Measurements from ENCODE around the gene NT5C2.
"Not testable (repeated sequence)": the region's sequence is repeated elsewhere in the genome, so short reads cannot be mapped to it uniquely, and the experiment has no call there.

The NT5C2 gene

DNA sequence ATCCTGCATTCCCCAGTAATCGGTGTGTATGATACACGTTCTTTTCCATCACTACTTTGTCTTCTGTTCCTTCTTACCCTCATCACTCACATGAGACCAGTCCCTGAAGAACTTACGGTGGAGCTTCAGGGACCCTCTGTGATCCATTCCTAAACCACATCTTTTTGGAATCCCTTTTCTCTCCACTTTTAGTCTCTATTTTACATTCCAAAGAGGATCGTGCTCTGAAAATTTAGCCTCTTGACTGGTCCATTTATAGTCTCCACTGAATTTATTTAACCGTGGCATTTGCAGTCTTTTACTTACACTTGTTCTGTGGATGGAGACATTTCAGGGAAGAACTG, 109.1 kb downstream of the NT5C2 start:
- DNase-seq (ENCODE audit: low spot score) = no peak

DNA sequence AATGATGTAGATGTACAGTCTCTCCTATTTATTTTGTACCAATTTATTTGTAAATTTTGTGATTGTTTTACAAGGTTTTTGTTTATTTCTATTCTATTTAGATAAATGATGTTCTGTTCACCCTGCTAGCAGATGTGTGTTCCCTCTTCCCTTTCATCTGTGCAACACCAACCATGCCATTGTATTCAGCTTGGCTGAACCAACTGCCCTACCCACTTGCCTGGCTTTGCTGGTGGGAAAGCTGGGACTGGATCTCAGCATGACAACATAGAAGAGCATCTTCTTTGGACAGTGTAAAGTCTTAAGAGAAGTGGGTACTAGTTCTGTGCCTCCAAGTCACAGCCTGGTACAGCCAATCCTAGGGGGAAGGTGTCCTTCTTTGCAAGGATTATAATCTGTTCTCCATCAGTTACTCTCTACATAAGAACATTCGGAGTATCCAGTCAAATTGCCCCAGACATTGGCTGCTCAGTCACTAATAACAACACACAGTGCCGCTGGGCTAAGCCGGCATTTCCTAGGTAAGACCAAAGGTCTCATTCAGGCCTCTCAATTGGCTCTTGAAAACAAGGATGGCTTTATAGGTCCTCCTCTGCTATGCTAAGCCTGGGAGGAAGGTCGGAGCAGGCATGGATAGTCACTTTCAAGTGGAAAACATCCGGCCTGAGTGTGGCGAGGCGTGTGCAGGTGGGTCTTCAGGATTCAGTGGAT, 109.7 kb downstream of the NT5C2 start:
- DNase-seq (ENCODE audit: low spot score) = no peak

DNA sequence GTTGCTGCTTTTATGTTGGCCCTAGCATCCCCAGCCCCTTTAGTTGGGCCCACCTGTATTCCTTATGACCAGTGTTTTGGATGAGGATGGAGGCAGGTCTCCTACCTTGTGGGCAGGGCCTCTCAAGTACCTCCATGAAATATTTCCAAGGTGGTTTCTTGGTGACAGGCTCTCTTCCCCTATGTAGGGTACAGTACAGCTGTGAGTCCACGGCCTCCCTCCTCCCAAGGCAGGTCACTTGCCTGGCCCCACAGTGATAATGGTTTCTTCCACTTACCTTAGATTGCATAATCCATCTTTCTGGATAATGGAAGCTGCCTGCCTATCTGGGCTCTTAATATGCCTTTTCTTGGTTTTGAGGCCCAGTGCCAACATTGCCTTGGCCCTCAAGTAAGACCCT, 110.4 kb downstream of the NT5C2 start:
- no peak for DNase-seq (ENCODE audit: low spot score)

DNA sequence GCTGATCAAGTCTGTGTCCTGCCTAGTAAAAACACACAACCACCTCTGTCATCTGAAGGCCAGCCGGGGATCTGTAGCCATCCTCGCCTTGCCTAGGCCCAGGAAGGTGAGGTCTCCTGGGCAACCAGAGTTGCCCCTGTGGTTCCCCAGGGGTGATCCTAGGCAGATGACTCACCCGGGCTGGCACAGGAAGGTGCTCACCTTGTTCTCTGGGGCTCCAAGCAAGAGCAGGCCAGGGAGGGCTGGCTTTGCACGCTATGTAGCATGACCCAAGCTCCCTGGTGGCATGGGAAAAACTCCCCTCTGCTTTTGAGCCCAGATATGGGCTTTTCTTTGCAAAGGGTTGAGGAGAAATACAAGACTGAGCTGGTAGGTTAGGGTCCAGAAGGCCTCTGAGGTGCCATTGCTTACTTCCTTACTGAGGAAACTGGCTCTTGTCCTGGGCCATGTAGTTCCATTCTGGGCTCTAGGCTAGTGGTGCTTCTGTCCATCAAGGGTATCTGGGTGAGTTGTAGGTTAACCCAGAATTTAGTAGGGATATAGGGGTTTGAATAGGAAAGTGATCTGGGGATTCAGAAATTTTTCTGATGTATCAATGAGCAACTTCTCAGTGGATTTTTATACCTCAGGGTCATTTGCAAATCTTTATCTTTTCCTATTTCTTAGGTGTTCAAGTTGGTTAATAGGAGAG, 112.0 kb downstream of the NT5C2 start:
- DNase-seq (ENCODE audit: low spot score) = no peak

DNA sequence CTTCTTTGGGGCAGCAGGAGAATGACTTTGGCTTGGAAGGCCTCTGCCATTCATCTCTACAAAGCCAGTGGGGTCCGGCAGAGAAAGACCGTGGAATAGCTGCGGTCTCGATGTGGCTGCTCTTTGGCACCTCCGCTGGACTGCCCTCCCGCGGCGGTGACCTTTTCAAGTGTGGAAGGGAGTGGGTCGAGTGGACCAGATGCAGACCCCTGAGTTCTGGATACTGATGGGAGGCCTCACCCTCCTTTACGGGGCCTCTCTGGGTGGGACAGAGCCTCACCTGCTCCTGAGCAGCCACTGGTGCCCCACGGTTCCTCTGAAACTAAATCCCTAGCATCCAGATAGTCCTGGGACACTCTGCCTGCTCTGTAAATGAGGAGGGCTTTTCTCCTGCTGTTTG, 113.1 kb downstream of the NT5C2 start:
- no peak for DNase-seq (ENCODE audit: low spot score)

DNA sequence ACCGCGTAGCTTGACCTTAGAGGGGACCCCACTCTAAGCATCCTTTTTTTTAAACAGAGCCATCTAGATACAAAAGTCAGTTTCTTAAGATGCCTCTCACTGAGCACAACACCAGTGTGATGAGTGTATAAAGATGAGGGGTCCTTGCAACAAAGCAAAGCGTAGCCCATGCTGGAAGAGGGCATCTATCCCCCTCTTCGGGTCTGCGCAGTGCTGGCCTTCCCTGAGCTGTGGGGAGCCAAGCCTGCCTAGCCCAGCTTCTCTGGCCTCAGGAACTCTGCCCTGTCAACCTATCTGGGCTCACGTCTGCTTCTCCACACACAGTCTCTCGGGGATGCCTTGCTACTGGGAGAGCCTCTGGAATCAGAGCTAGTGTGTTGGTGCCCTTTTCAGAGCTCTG, 114.0 kb downstream of the NT5C2 start:
- DNase-seq (ENCODE audit: low spot score) = no peak

DNA sequence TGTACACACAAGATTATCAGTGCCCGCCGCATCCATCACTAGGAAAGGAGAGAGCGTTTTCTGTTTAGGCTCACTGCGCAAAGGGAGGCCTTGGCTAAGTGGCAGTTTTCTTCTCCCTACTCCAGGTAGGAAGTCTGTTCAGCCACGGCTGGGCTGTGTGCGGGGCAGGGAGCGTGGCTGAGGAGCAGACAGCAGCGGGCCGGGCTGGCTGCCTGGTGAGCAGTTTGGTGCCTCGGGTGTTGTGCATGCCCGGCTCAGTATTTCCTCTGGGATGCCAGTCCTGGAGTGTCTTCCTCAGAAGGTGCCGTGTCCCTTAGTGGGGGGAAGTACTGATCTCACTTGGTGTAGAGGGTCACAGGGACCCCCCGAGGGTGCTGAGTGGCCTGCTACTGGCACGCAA, 114.4 kb downstream of the NT5C2 start:
- DNase-seq (ENCODE audit: low spot score) = no peak

DNA sequence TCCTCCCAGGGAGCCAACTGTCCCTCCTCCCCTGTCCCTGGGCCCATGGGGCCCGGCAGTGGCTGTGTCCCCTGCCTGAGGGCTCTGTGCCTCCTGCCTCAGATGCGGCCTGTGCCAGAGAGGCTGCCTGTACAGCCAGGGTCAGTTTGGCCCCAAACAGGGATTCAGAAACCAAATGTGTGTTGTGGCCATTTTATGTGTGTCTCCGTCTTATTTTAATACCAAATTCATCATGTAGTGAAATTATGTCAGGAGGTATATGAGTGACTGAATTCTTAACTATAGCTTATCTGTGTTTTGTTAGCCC, 114.8 kb downstream of the NT5C2 start:
- no peak for DNase-seq (ENCODE audit: low spot score)

DNA sequence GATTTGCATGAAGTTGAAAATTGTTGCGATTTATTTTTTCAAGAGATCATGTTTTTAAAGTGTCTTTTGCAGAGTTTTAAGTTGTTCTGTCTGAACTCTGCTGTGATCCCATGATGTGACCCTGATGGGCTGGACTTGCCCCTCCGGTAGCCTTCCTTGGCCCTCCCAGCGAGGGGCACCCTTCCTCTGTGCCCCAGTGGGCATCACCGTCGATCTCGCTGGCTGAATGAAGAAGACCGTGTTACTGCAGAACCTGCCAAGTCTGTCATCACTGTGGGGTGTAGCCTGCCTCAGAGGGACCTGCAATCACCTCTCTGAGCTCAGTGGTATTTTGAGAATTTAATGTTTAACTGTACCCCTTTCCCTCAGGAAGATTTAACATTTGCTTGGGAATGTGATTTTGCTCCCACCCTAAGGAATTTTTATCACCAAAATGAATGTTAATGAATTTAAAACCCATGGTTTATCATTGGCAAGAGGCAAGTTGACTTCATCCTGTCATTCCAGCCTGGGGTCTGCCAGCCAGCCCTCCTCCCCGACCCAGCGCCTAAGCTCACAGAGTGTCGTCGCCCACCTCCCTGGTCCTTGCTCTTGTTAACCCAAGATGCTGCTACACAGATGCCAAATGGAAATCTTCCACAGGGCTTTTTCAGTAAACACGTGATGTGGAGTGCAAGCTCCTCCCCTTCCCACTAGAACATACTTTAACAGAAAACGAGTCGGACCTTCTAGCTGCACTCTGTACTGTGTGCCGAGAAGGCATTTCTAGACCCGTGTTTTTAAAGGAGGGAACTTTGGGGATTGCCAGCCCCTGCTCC, 115.4 kb downstream of the NT5C2 start:
- no peak for DNase-seq (ENCODE audit: low spot score)

DNA sequence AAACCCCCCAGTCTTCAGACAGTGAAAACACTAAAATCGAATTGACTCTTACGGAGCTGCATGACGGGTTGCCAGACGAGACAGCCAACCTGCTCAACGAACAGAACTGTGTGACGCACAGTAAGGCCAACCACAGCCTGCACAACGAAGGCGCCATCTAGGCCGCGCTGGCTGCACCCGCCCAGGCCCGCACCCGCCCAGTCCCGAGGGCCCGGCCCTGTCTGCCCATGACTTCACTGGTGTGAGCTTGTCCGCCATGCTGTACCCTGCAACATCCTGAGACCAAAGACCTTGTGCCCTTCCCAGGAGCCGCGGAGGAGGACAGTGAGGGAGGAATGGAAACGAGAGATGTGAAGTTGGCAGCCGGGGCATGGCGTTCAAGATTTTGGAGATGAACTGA, 116.1 kb downstream of the NT5C2 start:
- no peak for DNase-seq (ENCODE audit: low spot score)

DNA sequence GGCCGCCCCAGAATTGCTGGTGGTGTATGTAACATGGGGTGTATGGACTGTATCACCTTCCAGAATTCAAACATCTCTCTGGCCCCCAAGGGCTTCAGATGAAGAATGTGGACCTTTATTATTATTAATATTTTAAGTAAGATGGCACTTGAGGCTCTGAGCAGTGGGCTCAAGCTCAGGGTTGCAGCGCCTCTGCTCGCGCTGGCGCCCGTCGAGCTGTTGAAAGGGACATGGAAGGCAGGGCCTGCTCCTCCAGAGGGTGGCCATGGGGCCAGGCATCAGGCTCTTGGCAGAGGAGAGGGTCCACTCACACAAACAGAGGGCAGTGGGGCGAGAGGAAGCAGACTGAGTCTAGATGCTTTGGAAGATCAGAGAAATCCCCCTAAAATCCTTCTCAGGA, 120.2 kb downstream of the NT5C2 start:
- no peak for DNase-seq (ENCODE audit: low spot score)

DNA sequence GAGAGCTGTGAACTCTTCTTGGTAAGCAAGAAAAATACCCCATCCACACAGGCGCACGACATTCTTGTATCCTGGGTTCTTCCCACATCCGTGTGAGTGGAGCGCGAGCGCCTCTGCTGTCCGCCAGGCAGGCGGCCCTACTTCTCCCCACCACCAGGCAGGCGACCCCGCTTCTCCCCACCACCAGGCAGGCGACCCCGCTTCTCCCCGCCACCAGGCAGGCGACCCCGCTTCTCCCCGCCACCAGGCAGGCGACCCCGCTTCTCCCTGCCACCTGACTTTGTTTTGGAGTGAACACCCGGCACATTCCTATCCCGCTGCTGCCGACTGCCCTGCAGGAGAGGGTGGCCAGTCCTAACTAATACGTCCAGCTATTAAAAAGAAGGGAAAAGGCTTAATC, 120.8 kb downstream of the NT5C2 start:
- no peak for DNase-seq (ENCODE audit: low spot score)

DNA sequence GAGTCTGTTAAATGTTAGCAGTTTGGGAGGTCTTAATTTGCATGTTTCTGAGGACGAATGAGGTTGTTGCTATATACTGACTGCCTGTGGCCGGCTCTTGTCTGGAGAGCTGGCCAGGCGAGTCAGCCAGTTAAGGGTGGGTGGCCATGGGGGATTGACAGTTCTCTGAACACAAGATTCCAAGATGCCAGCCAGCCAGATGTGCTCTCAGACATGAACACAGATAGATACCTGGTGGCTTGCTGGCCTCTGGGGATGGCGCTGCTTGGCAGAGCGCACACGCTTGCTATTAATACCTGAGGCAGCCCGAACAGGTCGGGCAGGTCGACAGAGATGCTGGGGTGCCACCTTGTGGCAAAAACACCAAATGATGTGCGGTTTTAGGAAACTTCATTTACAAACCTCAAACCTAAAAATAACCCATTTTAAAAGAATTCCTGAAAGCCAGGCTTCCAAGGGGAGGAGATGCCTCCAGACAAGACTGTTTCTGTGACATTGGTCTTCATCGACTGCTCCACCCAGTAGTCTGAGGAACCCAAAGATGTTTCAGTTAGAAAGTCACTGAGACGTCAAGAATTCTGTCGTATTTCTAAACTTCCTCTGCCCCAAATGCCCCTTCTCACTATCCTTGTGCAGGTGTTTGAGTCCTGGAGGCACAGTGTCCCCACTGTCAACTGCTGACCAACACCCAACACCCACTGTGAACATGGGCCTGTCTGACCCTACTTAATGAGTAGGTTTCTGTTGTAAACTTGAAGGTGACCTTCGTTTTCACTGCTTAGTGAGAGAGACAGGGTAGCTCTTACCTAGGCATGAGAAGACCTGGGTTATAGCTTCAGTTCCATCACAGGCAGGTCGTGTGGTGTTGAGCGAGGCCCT, 123.4 kb downstream of the NT5C2 start:
- DNase-seq (ENCODE audit: low spot score) = peak; percentile 82

DNA sequence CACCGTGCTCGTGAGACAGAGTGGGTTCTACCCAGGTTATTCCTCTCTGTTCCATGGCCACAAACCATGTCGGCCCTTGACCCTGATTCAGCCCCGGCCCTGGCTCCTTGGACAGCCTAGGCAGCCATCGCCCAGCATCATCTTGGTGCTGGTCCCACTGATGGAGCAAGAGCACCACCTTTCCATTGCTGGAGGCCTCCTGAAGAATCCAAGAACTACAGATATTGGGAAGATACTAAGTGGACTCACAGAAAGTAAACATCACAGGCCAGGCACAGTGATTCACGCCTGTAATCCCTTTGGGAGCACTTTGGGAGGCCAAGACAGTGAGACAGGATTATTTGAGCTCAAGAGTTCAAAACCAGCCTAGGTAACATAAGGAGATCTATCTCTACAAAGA, 125.1 kb downstream of the NT5C2 start:
- DNase-seq (ENCODE audit: low spot score) = no peak

DNA sequence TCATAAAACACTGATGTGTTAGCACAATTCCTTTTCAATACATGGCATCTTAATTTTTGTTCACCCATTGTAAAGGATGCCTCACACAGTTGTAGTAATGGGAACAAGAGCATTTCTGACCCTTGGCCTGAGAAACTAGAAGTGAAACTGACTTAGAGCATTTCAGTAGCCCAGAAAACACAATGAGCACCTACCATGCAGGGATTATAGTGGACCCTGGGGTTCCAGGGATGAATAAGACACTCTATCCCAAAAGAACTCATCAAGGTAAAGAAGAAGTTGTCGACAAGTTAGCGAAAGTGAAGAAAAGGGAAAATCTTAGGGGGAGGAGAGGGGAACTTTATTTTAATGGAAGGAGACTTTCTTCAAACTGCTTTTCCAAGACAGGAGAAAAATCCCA, 125.6 kb downstream of the NT5C2 start:
- DNase-seq (ENCODE audit: low spot score) = no peak

DNA sequence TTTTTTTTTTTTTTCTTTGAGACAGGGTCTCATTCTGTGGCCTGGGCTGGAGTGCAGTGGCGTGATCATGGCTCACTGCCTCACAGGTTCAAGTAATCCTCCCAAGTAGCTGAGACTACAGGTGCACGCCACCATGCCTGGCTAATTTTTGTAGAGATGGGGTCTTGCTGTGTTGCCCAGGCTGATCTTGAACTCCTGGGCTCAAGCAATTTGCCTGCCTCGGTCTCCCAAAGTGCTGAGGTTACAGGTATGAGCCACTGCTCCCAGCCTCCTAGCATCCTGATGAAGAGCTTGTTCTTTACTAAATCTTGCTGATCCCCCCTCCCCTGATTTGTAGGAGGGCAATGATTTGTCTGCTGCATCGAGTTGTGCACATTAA, 126.0 kb downstream of the NT5C2 start:
- DNase-seq (ENCODE audit: low spot score) = not testable (repeated sequence)

DNA sequence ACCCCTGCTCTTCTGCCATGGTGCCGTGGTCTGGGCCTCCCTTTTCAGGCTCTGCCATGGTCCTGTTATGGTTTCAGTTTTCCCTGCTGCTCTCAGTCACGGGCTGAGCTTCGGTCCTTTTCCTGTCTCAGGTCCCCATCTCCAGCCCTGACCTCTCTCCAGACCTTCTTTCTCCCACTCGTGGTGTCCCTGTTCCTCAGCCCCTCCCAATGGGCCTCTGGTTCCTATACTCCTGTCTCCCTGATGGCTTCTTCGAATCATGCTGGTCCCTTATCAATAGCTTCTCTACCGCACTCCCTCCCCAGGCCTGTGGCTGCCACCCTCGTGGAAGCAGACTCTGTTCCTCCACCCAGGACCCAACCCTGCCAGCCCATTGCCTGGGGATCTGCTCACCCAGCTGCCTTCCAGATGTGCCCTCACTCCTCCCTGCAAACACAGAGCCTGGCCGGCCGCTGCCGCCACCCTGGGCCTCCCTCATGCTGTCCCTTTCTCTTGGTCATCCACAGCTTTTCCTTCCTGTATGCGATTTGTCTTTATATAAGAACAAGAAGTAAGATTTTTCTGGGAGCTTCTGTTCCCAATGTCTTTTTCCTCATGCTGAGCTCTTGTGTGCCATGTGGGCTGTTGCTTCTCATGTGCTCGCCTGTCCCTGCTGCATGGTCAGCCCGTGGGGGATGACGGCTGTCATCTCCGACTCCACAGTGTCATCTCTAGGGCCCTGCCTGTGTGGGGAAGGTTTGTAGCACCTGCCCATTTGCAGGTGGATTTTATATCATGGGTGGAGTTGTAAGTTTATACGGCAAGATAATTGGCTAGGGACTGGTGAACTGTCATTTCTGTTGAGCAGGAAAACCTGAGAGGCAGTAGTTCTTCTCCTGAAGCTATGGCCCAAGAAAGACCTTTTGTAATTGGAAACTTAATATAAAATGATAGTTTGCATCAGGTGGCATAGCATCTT, 126.7 kb downstream of the NT5C2 start:
- no peak for DNase-seq (ENCODE audit: low spot score)

DNA sequence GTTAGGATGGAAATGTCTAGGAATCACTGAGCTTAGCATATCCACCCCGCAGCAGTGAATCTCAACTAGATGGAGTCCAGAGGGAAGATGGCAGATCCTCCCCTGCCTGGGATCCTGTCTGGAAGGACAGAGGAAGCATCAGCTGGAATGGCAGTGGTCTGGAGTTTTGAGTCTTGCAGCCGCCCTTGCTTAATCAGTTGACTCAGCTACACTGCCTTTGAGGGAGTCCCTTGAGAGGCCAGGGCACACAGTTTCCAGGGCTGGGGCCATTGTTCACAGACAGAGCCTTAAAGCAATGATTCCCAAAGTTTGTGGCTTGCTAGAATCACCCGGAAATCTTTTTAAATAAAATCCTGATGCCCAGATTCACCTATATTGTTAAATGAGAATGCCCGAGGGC, 128.1 kb downstream of the NT5C2 start:
- DNase-seq (ENCODE audit: low spot score) = no peak

DNA sequence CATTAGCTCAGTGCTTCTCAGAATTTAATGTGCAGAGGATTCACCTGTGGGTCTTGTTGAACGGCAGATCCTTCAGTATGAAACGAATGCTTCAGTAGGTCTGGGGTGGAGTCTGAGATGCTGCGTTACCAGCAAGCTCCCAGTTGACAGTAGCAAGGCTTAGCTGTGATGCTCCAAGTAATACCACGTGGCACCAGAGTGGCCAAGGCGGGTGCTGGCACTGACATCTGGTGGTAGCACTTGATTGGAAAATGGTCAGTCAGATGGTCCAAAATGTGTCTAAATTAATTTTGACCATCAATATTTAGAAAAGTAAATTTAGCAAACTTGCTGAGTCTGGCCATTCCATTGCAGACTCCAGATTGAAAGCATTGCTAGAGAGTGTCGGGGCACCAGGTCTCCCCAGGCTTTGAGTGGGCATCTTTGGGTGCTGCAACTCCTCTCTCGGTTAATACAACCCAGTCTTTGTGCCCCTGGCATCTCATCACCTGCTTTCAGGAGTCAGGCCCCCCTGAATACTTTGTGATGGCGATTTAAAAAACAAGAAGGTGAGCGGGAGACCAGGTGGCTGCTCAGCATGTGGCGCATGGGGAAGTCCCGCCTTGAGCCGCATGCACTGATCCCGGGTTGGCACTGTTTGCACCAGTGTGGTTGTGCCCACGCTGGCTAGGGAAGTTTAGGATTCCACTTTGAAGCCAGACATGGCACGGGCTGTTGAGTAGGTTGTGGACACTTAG, 130.1 kb downstream of the NT5C2 start:
- peak; percentile 80 for DNase-seq (ENCODE audit: low spot score)

DNA sequence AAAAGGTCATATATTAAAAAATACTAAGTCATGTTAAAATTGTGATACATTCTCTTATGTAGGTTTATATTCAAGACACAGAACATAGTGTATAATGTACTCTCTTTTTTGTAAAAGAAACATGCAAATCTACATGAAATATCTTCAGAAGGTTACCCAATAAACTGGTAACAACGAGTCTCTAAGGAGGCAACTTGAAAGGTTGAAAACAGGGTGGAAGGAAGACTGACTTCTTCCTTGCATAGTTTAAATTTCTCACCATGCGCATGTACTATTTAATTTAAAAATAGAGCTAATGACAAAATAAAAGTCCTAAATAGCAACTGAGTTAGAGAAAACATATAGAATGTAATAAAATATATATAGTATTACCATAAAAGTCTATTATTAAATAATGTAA, 132.5 kb downstream of the NT5C2 start:
- no peak for DNase-seq (ENCODE audit: low spot score)

DNA sequence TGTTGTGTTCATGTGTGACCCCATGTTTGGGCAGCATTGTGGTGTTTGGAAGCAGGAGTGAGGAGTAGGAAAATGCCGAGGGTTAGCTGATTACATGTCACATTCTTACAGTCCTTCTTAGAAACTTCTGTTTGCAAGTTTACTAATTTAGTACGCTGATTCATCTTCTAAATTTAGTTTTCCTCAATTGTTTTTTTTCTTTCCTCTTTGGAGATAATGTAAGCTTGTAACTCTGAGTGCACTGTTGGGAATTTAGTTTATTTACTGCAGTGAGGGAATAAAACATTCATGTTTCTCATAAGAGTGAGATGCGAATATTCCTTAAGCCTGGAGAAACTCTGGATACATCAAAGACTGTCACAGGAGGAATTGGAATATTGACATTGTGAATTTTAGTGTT, 135.0 kb downstream of the NT5C2 start:
- DNase-seq (ENCODE audit: low spot score) = no peak

Measured in cerebellar cortex (tissue), 1 donor.